B cell (primary cell): Measurements from ENCODE around the gene DMAP1. TPM values are rescaled to one million over a fixed set of nuclear protein-coding genes. Genes with fewer than 3 reads are reported as not detected.

ENCODE experiments used
- ATAC-seq: fragments of 200-7000 bp; cut with Tn5 transposase; one replicate; pipeline ENCODE4 v1.10.0; 2021; ENCODE audit warnings: low read depth, mild to moderate bottlenecking, moderate number of reproducible peaks, moderate library complexity
- CTCF ChIA-PET: fragments of 350-600 bp; sonication (Branson Sonifier 250); formaldehyde crosslinking; loops from one replicate; lab custom pipeline; 2021; ENCODE audit warnings: antibody characterized with exemption, inconsistent platforms; lab: Charles Lee
- POLR2A ChIA-PET: fragments of 350-600 bp; sonication (Branson Sonifier 250); formaldehyde crosslinking; loops from one replicate; lab custom pipeline; 2021; ENCODE audit warnings: antibody characterized with exemption; lab: Charles Lee
- DNase-seq: peaks from one replicate; pipeline ENCODE4 v3.0.0; 2013
- H2AFZ ChIP-seq: 2 replicates; pipeline ENCODE4 v1.6.1; 2012; ENCODE audit warnings: mild to moderate bottlenecking, low read depth, low read length; ENCODE audit not compliant: insufficient read depth, poor library complexity, severe bottlenecking
- H3K27ac ChIP-seq, 2 donors: 1 replicate in 1 of 2; 2 replicates in 1 of 2; pipeline ENCODE4 v1.5.1; 2012 to 2013; ENCODE audit warnings: low read length in 2 of 2, mild to moderate bottlenecking in 2 of 2, moderate library complexity in 1 of 2
- H3K27me3 ChIP-seq, 4 experiments: fragments of 200-600 bp in 1 of 4; sonication (generic) in 1 of 4; replicated peaks in 1 of 4; 1 replicate in 2 of 4; 2 replicates in 2 of 4; pipeline versions ENCODE4 v1.6.1 to v1.7.0; 2013 to 2016; ENCODE audit warnings: low read length in 3 of 4, mild to moderate bottlenecking in 2 of 4, mixed read lengths in 1 of 4, moderate library complexity in 1 of 4; ENCODE audit not compliant: insufficient read depth in 4 of 4, control insufficient read depth in 3 of 4; ENCODE audit errors: control extremely low read depth in 1 of 4
- H3K36me3 ChIP-seq, 2 experiments: replicated peaks in 1 of 2; 1 replicate in 1 of 2; 2 replicates in 1 of 2; pipeline versions ENCODE4 v1.6.1 to v1.7.1; 2013; ENCODE audit warnings: low read length in 1 of 2; ENCODE audit not compliant: insufficient read depth in 2 of 2, control insufficient read depth in 1 of 2; ENCODE audit errors: control extremely low read depth in 1 of 2, extremely low read depth in 1 of 2
- H3K4me1 ChIP-seq, 2 donors: fragments of 200-600 bp in 1 of 2; sonication (generic) in 1 of 2; 1 replicate in 1 of 2; 2 replicates in 1 of 2; pipeline versions ENCODE4 v1.5.1 to v1.6.1; 2013 to 2017; ENCODE audit warnings: low read length in 2 of 2; ENCODE audit not compliant: control insufficient read depth in 2 of 2, insufficient read depth in 2 of 2
- H3K4me2 ChIP-seq: replicated peaks from 2 replicates; pipeline ENCODE3; 2012; ENCODE audit warnings: mild to moderate bottlenecking, low read depth, low read length; ENCODE audit not compliant: poor library complexity, severe bottlenecking
- H3K4me3 ChIP-seq, 5 experiments: fragments of 200-600 bp in 1 of 5; sonication (generic) in 1 of 5; 1 replicate in 3 of 5; 2 replicates in 2 of 5; pipeline versions ENCODE4 v1.5.1 to v1.7.0; 2011 to 2016; ENCODE audit warnings: low read length in 4 of 5, mild to moderate bottlenecking in 4 of 5, low read depth in 2 of 5, control low read depth in 1 of 5, moderate library complexity in 1 of 5; ENCODE audit not compliant: insufficient read depth in 1 of 5; ENCODE audit errors: control extremely low read depth in 1 of 5, extremely low read depth in 1 of 5
- H3K79me2 ChIP-seq: fragments of 200-600 bp; sonication (generic); one replicate; pipeline ENCODE4 v1.6.0; 2016; ENCODE audit warnings: low read length; ENCODE audit not compliant: control insufficient read depth, insufficient read depth
- H3K9ac ChIP-seq: fragments of 200-600 bp; sonication (generic); 2 replicates; pipeline ENCODE4 v1.6.1; 2017; ENCODE audit warnings: mild to moderate bottlenecking, low read length, moderate library complexity
- H3K9me3 ChIP-seq, 3 donors: one replicate each; pipeline versions ENCODE4 v1.6.1 to v1.7.1; 2013; ENCODE audit warnings: low read length in 2 of 3; ENCODE audit not compliant: control insufficient read depth in 2 of 3, insufficient read depth in 1 of 3; ENCODE audit errors: control extremely low read depth in 1 of 3
- H4K20me1 ChIP-seq: 2 replicates; pipeline ENCODE4 v1.6.0; 2012; ENCODE audit warnings: mild to moderate bottlenecking, low read length; ENCODE audit not compliant: insufficient read depth, control insufficient read depth, poor library complexity, severe bottlenecking
- H3K27ac Mint-ChIP-seq: one replicate; pipeline ENCODE4 v1.8.0; 2021; ENCODE audit warnings: mixed read lengths
- H3K27me3 Mint-ChIP-seq: one replicate; pipeline ENCODE4 v1.8.0; 2021; ENCODE audit warnings: mixed read lengths
- H3K4me1 Mint-ChIP-seq: one replicate; pipeline ENCODE4 v1.8.0; 2021; ENCODE audit warnings: mixed read lengths
- H3K4me3 Mint-ChIP-seq: one replicate; pipeline ENCODE4 v1.8.0; 2021; ENCODE audit warnings: mixed read lengths
- H3K9me3 Mint-ChIP-seq: one replicate; pipeline ENCODE4 v1.8.0; 2022; ENCODE audit warnings: mixed read lengths; ENCODE audit not compliant: insufficient read depth
- CTCF ChIP-seq: fragments of 200-600 bp; IDR thresholded peaks from one replicate; pipeline ENCODE4 v1.8.0; 2022; ENCODE audit warnings: antibody characterized with exemption, mild to moderate bottlenecking
- EZH2 ChIP-seq: IDR thresholded peaks from 2 replicates; pipeline ENCODE4 v1.6.1; 2012; ENCODE audit warnings: borderline replicate concordance, low read depth, mild to moderate bottlenecking, moderate library complexity, low read length; ENCODE audit not compliant: insufficient read depth, poor library complexity, severe bottlenecking
- WGBS: methylation state at CpG from one replicate; pipeline ENCODE4 v1.1.5; 2013; ENCODE audit warnings: missing lambda C conversion rate; ENCODE audit not compliant: insufficient coverage; 5-methylcytosine and 5-hydroxymethylcytosine counted together
- intact Hi-C: fragments of 100-400 bp; cut with micrococcal nuclease; formaldehyde crosslinking; loops from one replicate; pipeline ENCODE4 v1.10.0; 2022
- polyA plus RNA-seq: library from polyadenylated mRNA; depleted of rRNA; stranded (reverse); fragments of >200 nt; gene quantifications from 2 replicates; pipeline ENCODE4 v1.2.3, GENCODE V29; 2012
- total RNA-seq, 2 donors: library from RNA; stranded (reverse); fragments of 120-200 nt in 1 of 2; gene quantifications; 1 replicate in 1 of 2; 2 replicates in 1 of 2; pipeline versions ENCODE4 v1.2.3 to v1.2.4, GENCODE V29; 2013 to 2022

The DMAP1 gene
- total and polyA plus RNA-seq, 2 donors (not counting 1 experiment from before 2014, with no cell fraction given) = 88.5 to 116 TPM

- peaks cover 0 to 3% of the 10 kb centered on the region in 2 experiments for H3K36me3 ChIP-seq
- H3K79me2 ChIP-seq = no peaks in the 10 kb centered on the region
- peaks cover 10% of the 10 kb centered on the region for H3K4me1 Mint-ChIP-seq
- no peak overlapping the region for H3K27ac Mint-ChIP-seq
- TF ChIP-seq CTCF (no peak), EZH2 (no peak)
- no peak overlapping the region for H3K4me3 ChIP-seq
- no peaks in the 10 kb centered on the region for H3K27me3 ChIP-seq
- ATAC-seq (no peak), DNase-seq (no peak)
- CTCF ChIA-PET = no interaction called here
- no peak overlapping the region for H3K27ac ChIP-seq
- 100% methylated on average over 2 of the region's 13 CpGs for WGBS
- no peaks in the 10 kb centered on the region for H3K9me3 Mint-ChIP-seq
- intact Hi-C loops = no loop called here
- peaks cover 0 to 1% of the 10 kb centered on the region in 2 donors for H3K4me1 ChIP-seq
- no peaks in the 10 kb centered on the region for H3K27me3 Mint-ChIP-seq
- H3K9me3 ChIP-seq = no peaks in the 10 kb centered on the region
- no peaks in the 10 kb centered on the region for H4K20me1 ChIP-seq
- H3K4me3 Mint-ChIP-seq = no peak overlapping the region
- no peak overlapping the region for H3K4me2 ChIP-seq
- H2AFZ ChIP-seq = no peak overlapping the region
- POLR2A ChIA-PET = no interaction called here
- H3K9ac ChIP-seq = no peak overlapping the region
Measured at GRCh38 chr1:44228218-44228617, 14.9 kb downstream of the DMAP1 start.

GRCh38 chr1:44229435-44230167 lies 16.3 kb downstream of the DMAP1 start:
- intact Hi-C loops = no loop called here
- CTCF ChIA-PET = no interaction called here
- Histone ChIP-seq H3K27me3 (no peaks in the 10 kb centered on the region), H3K4me1 (no peaks in the 10 kb centered on the region), H3K36me3 (peaks cover 0 to 3% of the 10 kb centered on the region in 2 experiments), H3K9me3 (no peaks in the 10 kb centered on the region), H3K27ac (no peak overlapping the region), H3K9ac (no peak overlapping the region), H3K4me2 (no peak overlapping the region), H4K20me1 (no peaks in the 10 kb centered on the region), H2AFZ (no peak overlapping the region), H3K4me3 (no peak overlapping the region), H3K79me2 (no peaks in the 10 kb centered on the region)
- Mint-ChIP-seq H3K27ac (no peak overlapping the region), H3K9me3 (no peaks in the 10 kb centered on the region), H3K4me3 (no peak overlapping the region), H3K4me1 (no peaks in the 10 kb centered on the region), H3K27me3 (no peaks in the 10 kb centered on the region)
- 95% methylated on average over 6 of the region's 16 CpGs for WGBS
- ATAC-seq (no peak), DNase-seq (no peak)
- TF ChIP-seq EZH2 (no peak), CTCF (no peak)
- POLR2A ChIA-PET = no interaction called here
